Dermis microvascular lymphatic vessel endothelial cell (primary cell): ENCODE results near the gene WHRN. TPM values are rescaled to one million over a fixed set of nuclear protein-coding genes. Genes with fewer than 3 reads are reported as not detected.
A peak's percentile ranks its signal among the peaks of the same experiment; 100 is the strongest.

Experiments
- DNase-seq, 2 donors: peaks; one replicate each; pipeline versions ENCODE4 v3.0.0 to v3.0.0-alpha.2; 2010; ENCODE audit warnings: low read depth in 2 of 2
- total RNA-seq: library from RNA; depleted of rRNA; stranded (reverse); fragments of >200 nt; gene quantifications from 2 replicates; pipeline ENCODE4 v1.2.1, GENCODE V29; 2014

Gene WHRN
- total RNA-seq, 1 donor from 2014 or later, result 0.13 TPM

DNA sequence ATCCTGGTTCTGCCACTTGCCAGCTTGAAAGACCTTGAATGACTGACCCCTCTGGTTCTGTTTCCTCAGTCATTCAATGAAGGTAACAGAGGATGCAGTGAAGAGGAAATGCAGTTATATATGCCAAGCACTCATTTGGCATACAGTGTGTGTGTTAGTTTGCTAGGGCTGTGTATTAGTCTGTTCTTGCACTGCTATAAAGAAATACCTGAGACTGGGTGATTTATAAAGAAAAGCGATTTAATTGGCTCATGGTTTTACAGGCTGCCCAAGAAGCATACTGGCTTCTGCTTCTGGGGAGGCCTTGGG, 8.6 kb upstream of the WHRN start:
- peak in 1 of 2 donors; percentile 16 for DNase-seq

DNA sequence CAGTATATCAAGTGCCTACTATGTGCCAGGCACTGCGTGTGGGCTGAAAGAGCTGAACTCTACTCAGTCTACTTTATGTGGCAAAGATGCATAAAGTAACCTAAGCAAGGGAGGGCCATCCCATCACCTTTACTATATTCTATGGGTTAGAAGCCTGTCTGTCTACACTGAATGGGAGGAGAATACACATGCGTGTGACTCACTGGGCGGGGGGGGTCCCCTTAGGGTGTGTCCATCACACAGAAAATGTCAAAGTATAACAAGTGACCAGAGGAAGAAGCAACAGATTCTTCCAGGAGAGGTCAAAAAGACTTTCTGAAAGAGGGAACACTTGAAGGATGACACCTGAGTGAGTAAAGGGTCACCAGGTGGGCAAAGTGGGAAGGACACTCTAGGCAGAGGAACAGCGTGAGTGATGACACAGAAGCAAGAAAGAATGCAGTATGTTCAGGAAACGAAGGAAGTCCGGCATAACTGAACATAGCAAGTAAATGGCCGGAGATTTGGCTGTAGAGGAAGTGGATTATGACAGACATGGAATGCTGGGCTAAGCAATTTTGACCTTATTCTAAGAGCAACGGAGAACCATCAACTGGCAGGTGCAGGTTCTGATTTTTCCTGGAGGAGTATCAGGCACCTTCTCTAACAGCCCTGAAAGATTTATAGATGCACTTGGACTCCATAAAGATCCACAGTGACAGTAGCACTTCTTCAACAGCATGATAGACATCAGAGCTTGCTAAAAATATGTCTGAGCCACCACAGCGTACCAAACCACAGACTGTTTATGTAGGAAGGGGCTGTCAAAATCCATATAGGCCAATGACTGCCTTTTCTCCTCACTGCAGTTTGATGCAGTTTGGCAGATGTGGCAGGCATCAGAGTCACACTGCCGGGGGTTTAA, 8.0 kb upstream of the WHRN start:
- peak; percentile 51 to 70 for DNase-seq

DNA sequence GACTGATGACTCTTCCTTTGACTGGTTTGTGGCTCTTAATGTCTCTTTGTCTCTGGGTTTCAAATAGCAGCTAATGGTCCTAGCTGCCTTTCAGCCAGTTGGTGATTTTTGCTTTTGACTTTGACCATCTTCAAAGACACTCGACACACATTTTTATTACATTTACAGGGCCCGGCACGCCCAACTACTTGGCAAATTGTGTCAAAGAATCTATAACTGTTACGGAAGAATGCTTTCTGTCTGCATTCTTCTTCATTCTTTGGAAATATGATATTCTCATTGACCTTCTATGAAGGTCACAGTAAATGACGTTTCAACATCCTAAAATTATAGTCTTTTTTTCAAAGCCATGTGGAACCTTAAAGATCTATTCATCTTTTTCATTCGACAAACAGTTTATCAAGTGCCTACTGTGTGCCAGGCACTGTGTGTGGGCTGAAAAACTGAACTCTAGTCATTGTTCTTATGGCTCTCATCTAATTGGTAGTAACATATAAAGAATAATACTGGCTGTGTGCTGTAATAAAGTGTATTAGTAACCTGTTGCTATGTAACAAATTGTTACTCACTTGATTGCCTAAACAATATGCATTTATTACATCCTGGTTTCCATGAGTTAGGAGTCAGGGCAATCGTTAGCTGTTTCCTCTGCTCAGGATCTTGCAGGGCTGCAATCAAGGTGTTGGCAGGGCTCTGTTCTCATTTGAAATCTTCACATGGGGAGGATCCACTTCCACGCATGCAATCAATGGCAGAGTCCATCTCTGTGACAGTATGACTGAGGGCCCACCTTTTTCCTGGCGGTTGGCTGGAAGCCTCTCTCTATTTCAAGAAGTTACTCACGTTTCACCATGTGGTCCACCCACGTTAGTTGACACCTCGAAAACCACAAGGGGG, 7.0 kb upstream of the WHRN start:
- DNase-seq, result peak in 1 of 2 donors; percentile 7

DNA sequence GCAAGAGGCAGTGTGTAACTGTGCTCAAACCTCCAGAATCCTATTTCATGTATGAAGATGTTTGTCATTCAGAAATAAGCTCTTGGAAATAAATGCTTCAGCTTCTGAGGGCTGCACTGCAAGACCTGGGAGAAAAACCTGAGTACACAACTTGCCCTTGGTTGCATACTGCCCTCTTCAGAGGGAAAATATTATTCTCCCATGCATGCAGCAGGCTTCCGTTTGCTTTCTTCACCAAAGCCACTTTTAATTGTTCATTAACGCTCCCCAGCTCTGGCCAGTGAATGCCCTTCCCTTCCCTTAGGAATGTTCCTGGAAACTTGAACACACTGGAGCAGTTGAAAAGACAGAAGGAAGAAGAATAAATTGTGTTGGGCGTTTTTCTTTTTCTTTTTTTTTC, 2.5 kb upstream of the WHRN start:
- peak in 1 of 2 donors; percentile 48 for DNase-seq

DNA sequence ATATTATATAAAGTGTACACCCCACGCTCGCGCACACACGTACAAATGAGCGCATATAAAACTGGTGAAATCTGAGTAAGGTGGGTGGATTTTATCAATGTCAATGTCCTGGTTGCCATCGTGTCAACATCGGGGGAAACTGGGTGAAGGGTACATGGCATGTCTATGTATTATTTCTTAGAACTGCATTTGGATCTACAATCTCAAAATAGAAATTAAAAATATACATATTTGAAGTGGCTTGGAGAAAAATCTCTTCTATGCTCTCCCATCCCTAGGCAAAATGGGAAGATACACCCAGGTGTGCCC, 763 bp upstream of the WHRN start:
- DNase-seq, result no peak

DNA sequence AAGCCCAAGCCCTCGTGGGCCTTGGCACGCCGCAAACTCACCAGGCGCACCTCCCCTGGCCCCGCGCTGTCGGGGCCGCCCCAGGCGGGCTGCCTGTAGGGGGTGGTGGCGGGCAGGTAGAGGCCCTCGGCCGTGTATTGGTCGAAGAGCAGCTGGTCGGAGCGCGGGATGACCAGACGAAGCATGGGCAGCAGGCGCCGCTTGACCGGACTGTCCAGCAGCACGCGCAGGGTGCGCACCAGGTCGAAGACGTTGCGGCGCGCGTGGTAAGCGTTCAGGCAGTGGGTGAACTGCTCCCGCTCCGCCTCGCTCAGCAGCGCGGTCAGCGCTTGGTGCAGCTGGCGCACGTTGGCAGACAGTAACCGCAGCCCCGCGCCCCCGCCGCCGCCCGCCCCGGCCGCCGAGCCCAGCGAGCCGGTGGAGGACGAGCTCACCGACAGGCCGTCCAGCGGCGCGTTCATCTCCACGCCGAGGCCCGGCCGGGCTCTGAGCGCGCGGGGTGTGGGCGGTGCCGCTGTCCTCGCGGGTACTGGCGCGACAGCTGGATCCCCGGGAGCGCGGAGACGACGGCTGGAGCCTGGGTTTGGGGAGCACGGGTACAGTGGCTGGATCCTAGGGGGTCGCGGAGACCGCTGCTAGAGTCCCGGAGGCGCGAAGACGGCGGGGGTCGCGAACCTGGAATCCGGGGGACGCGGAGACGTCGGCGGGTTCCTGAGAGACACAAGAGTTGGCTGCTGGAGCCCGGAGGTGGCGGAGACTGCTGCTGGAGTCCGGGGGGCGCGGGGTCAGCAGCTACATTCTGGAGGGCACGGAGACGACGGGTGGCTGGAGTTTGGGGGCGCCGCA, 709 bp downstream of the WHRN start:
- DNase-seq, result peak in 1 of 2 donors; percentile 73

DNA sequence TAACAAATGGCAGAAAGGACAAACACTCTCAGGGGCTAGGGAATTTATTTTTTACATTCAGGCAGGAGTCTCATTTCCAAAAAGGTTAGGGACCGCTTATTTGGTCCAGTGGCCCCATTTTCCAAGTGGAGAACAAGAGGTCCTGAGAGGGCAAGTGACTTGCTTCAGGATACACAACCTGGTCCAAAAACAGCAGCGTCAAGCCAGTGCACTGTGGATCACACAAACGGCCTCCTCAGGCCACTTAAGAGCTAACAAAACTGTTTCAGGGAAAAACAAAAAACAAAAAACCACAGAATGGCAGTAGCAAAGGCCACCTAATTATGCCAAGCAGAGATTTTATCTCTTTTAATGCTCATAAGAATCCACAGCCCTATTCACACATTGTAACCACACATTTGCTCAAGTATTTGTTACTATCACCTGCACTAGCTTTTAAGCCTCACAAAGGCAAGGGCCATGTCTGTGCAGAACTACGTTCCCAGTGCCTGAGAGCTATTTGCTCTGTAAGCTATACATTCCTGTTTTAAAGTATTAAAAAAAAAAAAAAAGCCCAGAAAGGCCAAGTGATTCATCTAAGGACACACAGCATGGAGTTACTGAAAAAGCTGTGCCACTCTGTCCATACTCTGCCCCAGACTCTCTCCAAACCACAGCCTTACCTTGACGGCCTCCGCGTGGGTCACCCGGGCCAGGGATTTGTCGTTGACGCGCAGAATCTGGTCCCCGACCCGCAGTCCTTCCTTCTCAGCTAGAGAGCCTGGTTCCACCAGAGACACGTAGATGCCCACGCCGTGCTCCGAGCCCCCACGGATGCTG, 1.5 kb downstream of the WHRN start:
- no peak for DNase-seq

DNA sequence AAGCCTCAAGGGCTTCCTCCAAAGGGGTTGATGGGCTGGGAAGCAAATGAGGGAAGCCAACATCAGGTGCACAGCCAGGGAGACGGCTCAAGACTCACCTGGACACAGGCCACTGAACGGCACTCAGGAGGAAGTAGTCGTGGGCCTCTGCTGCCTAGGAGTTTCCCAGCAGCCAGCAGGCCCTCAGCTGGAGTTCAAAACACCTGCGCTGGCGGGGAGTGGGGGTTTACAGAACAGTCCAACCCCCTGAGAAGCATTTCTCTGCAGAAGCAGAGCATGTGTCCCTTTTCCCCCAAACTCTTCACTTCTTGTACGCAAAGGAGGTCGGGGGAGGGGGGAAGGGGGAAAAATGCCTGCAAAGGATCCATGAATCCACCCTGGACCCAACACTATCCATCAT, 2.3 kb downstream of the WHRN start:
- no peak for DNase-seq

DNA sequence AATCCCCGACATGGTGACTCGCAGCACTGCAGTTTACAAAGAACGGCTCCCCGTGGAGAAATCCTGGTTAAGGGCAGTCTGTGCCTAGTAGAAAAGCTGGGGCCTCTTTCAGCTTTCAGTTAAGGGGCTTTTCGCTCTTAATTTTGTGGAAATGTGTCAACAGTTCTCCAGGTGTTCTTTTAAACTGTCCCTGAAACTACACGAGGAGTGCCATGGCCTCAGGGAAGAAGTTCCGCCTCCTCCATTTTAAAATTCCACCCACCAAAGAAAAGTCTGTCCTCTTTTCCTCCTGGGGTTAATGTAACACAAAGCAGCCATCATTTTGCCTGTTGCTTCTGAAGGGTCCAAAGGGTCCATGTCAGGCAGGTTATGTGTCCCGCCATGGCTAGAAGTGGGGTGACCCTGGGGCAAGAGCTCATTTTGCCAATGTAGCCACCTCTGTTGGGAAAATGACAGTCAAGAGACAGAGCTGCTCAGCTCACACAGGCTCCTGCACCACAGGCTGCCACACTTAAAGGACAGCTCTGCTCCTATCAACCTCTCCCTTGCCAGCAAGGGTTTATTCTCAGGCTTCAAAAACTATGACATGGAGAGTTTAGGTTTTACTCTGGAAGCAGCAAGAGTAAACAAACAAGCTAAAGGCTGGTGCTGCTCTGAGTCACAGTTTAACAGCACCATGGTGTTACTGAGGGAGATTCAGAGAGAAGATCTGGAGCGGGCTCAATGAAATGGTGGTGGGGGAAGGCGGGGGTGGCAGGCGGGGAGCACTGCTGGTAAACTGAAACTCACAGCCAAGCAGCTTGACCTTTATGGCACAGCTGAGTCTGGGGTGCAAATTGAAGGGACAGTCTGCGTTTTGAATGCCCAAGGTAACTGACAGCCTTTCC, 3.2 kb downstream of the WHRN start:
- DNase-seq, result peak in 1 of 2 donors; percentile 34

DNA sequence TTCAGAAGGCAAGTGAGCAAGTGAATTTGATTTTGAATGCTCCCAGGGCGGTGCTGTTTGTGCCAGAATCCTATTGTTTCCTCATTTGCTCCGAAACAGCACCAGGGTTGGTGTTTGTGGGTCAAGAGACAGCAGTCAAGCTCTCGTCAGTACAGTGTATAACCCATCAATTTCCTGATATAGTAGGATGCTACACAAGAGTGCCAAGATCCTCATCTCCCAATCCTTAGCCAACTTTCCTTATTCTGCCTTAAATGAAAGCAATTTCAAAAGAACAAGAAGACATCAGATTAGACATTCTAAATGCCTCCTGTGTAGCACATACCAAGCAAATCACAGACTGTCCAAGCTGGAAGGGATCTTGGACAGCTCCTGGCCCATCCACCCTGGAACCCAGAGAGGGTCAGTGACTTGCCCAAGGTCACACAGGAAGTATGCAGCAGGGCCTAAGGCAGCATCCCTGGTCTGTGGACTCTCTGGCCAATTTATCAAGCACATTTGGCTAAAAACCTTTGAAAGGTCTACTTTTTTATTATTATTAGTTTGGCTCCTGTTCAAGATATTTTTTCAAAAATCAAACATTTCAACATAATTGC, 4.5 kb downstream of the WHRN start:
- DNase-seq, result no peak

DNA sequence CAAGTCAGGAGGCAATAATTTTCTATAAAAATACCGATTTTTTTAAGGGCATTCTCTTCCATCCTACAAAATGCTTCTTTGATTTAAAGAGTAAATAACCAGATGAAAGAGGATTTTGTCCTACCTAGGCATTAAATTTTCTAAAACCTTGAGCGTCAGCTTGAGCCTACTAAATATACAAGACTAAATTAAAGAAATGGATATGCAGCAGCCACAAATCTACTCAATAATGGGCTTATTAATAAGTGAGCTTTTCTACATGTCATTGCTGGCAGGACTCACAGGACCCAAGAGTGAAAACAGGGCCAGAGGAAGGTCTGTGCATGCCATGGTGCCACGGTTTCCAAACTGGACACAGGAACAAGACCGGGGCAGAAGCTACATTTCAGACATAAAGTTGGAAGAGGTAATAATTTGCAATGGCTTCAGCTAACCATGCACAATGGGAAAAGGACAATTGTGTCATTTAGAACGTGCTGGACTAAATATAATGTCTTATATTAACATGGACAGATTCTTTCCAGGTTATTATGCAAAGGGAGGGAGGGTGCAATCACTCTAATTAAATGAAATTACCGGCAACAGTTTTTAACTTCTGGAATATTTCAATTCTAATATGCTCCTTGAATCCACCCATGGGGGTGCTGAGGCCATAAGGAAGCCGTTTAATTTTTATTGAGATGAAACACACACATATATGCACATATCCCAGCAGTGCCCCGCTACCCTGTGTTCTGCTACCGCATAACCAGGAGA, 5.2 kb downstream of the WHRN start:
- no peak for DNase-seq

DNA sequence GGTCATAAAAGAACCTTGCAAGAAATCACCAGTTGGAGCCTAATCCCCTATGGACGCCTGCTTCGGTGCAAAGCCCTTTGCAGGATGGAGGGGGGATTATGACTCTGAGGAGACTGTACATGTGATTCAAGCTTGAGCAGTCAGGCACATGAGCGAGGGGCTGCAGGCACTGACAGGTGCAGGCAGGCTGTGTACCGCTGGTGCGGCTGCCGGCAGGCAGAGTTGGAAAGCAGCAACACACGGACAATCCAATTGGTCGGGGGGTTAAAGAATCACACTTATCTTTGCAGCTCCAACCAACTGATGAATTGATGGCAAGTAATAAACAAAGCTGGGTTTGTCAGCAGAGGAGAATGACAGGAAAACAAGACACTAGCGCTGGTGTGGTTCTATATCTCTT, 5.7 kb downstream of the WHRN start:
- DNase-seq, result no peak

DNA sequence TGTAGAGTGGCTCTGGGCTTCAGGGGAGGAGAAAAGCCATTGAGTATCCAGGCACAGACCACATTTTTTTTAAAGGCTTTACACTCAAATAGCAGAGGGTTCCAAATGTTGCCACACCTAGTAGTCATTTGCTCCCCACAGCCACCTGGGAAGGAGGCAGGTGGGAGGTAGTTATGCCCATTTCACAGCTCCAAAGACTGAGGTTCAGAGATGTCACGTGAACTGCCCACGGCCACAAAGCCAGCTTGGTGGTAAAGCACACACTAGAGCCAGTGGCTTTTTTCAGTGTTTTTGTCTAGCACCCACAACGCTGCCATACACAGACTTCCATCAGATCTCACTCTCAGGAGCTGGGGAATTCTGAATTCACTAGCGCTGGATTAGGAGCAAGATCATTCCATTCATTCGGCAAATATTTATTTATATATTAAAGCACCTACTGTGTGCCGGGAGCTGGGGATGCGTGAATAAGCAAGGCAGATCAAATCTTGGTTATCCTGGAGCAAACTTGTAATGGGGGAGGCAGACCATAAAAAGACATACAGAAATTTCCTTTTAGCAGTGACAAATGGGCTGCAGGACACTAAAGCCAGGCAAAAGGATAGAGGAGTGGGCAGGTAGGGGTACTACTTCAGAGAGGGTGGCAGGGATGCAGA, 7.4 kb downstream of the WHRN start:
- DNase-seq, result no peak

DNA sequence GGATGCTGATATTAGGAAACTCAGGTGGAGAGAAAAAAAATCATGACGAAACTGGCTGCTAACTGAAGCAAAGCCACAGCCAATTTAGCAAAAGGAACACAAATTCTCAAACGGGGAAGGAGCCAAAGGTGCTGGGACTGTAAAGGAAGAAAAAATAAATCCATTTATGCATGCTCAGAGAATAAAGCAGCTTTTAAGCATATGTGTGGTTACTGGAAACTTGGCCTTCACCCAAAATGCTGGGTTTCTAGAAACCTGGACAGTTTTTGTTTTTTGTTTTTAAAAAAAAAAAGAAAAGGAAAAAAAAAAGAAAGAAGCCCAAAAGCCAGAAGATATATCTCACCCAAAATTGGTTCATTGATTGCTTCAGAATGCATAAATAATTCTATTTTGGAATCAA, 8.0 kb downstream of the WHRN start:
- no peak for DNase-seq

DNA sequence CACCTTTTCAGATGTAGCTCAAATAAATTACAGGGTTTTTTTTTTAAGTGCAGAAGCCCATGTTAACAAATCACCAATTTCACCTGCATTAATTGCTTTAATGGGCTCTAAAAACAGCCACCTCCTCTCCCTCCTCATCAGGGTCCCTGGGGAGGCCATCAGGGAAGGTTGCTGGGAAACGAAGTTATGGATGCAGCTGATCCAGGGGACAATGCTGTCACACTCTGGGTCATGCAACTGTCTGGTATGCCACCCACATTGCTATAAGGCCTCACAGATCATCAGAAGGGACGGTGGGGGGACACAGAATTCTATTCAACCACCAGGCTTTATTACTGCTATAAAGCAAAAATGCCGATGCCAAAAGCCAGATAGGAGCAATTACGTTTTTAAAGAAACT, 9.3 kb downstream of the WHRN start:
- no peak for DNase-seq

DNA sequence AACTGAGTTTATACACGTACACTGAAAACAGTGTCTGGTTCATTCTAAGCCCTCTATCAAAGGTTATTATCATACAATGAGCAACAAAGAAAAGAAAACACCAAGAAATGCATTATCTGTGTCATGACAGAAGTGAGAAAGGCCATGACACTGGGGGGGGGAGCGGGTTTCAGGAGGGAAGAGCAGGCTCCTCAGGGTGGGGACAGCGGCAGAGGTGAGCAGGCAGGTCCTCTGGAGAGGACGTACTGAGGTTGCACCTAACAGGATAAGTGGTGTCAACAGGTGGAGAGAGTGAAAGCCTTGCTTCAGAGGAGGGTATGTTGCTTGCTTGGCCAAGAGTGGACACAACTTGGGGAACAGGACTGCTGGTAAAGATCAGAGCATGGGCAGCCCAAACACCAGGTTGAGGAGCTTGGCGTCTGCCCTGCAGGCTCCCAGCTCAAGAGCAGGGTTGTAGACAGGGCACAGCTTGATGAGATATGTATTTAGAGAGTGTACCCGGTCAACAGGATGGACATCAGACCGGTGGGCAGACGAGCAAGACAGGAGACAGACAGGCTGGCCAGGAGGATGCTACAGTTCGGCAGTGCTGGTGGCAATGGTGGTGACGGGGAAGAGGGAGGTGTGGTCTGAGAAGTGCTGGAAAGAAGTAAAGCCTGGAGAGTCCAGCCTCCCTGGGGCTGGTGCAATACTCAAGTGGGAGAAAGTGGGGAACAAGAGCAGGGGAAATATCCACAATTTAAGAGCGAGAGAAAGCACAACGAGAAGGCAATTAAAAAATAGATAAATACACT, 10.3 kb downstream of the WHRN start:
- no peak for DNase-seq

DNA sequence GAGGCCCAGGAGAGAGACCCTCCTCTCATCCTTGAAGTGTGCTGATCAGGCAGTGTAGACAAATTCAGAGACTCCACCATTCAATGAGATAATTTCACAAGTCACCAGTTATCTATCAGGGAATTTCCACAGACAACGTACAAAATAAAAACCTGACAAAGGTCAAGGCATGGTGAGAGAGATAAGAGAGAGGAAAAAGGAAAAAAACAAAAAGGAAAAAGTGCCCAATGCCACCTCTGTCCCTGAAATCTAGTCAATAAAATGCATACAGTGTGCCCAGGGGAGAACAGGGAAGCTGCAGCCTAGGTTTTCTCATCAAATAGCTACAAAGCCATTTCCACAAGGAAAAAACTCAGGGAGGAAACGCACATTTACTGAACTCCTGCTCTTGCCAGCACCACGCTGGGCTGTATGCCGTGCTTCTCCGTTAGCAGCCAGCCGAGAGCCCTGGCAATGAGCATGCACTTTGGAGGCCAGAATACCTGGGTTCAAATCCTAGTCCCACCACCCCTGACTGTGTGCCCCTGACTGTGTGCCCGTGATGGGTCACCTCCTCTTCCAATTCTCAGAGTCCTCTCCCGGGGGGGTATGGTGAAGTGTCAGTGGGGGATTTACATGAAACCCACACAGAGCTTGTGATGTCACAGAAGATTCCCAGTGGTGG, 11.6 kb downstream of the WHRN start:
- peak; percentile 38 to 67 for DNase-seq
